Transverse colon (tissue), 4 donors: Measurements from ENCODE around the gene OR4C45.

Experiments used
- EP300 ChIP-seq: sonication (generic); formaldehyde crosslinking; IDR thresholded peaks from one replicate; pipeline ENCODE4 v1.6.1; 2017; ENCODE audit warnings: antibody characterized with exemption, low read depth
- POLR2A ChIP-seq: fragments of 450-650 bp; IDR thresholded peaks from one replicate; pipeline ENCODE4 v1.6.1; 2016; ENCODE audit warnings: antibody characterized with exemption, mild to moderate bottlenecking, moderate library complexity
- POLR2AphosphoS5 ChIP-seq, 3 donors: sonication (generic); formaldehyde crosslinking; IDR thresholded peaks; one replicate each; pipeline ENCODE4 v1.6.1; 2016; ENCODE audit warnings: antibody characterized with exemption in 3 of 3
- TF ChIP-seq, protein P1 (sequence below), 5 experiments: fragments of 200-600 bp in 3 of 5; fragments of 450-650 bp in 2 of 5; sonication (generic) in 3 of 5; IDR thresholded peaks; 1 replicate in 2 of 5; 2 replicates in 3 of 5; pipeline ENCODE4 v1.5.1; 2016 to 2017; ENCODE audit warnings: antibody characterized with exemption in 5 of 5, inconsistent platforms in 3 of 5, mild to moderate bottlenecking in 2 of 5, moderate library complexity in 1 of 5

DNA sequence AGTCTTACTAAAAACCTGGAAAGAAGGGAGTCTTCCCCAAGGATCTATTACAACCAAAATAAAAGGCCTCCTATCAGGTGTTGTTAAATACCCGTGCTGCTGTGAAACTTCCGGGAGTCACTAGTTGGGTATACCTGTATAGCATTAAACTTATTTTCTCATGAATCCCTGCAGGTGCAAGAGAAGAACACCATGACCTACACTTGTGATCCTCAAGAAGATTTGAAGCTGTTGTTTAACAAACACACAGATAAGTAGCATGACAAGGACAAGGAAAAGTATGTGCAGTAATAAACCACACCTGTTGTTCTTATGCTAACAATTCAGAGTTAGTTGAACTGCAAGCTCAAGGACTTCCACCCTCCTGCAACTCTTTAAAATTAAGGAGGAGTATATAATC, 12.0 kb downstream of the OR4C45 start:
- TF ChIP-seq, protein P1, sequence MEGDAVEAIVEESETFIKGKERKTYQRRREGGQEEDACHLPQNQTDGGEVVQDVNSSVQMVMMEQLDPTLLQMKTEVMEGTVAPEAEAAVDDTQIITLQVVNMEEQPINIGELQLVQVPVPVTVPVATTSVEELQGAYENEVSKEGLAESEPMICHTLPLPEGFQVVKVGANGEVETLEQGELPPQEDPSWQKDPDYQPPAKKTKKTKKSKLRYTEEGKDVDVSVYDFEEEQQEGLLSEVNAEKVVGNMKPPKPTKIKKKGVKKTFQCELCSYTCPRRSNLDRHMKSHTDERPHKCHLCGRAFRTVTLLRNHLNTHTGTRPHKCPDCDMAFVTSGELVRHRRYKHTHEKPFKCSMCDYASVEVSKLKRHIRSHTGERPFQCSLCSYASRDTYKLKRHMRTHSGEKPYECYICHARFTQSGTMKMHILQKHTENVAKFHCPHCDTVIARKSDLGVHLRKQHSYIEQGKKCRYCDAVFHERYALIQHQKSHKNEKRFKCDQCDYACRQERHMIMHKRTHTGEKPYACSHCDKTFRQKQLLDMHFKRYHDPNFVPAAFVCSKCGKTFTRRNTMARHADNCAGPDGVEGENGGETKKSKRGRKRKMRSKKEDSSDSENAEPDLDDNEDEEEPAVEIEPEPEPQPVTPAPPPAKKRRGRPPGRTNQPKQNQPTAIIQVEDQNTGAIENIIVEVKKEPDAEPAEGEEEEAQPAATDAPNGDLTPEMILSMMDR (IDR thresholded peaks at IDR 0.05) = no peak
- no peak for TF ChIP-seq POLR2A
- TF ChIP-seq POLR2AphosphoS5 (IDR thresholded peaks at IDR 0.05) = no peak
- no peak for TF ChIP-seq EP300
